Stomach (tissue), 9 donors: ENCODE data around the gene TRIM29. TPM values are rescaled to one million over a fixed set of nuclear protein-coding genes. Genes with fewer than 3 reads are reported as not detected.

Source experiments
- DNase-seq, 2 donors: peaks; one replicate each; pipeline versions ENCODE4 v3.0.0 to v3.0.0-alpha.2; 2013 to 2019
- H3K27ac ChIP-seq, 5 donors: fragments of 200-600 bp in 4 of 5; sonication (generic) in 4 of 5; one replicate each; pipeline ENCODE4 v1.5.1; 2013 to 2019; ENCODE audit warnings: mild to moderate bottlenecking in 1 of 5, moderate library complexity in 1 of 5
- H3K27me3 ChIP-seq, 3 donors: fragments of 200-600 bp; sonication (generic); one replicate each; pipeline ENCODE4 v1.5.1; 2017 to 2019; ENCODE audit warnings: mixed run types in 1 of 3
- H3K36me3 ChIP-seq, 4 donors: fragments of 200-600 bp; sonication (generic); 1 replicate in 3 of 4; 2 replicates in 1 of 4; pipeline ENCODE4 v1.5.1; 2016 to 2019
- H3K4me1 ChIP-seq, 4 donors: fragments of 200-600 bp; sonication (generic); one replicate each; pipeline ENCODE4 v1.5.1; 2016 to 2019
- H3K4me3 ChIP-seq, 4 donors: fragments of 200-600 bp; sonication (generic) in 3 of 4; one replicate each; pipeline ENCODE4 v1.5.1; 2016 to 2019; ENCODE audit warnings: mild to moderate bottlenecking in 1 of 4
- H3K9me3 ChIP-seq, 4 donors: fragments of 200-600 bp; sonication (generic); one replicate each; pipeline ENCODE4 v1.5.1; 2016 to 2019
- EP300 ChIP-seq: sonication (generic); formaldehyde crosslinking; IDR thresholded peaks from one replicate; pipeline ENCODE4 v1.6.1; 2017; ENCODE audit warnings: antibody characterized with exemption
- POLR2A ChIP-seq, 4 donors: fragments of 450-650 bp; IDR thresholded peaks; one replicate each; pipeline ENCODE4 v1.6.1; 2016; ENCODE audit warnings: antibody characterized with exemption in 4 of 4, control low read depth in 2 of 4, mild to moderate bottlenecking in 1 of 4, moderate library complexity in 1 of 4
- POLR2AphosphoS5 ChIP-seq, 3 donors: sonication (generic); formaldehyde crosslinking; IDR thresholded peaks; one replicate each; pipeline ENCODE4 v1.6.1; 2016; ENCODE audit warnings: antibody characterized with exemption in 3 of 3
- WGBS, 5 donors: extraction: QIAGEN DNeasy Blood & Tissue Kit in 3 of 5; methylation state at CpG; one replicate each; pipeline versions ENCODE4 v1.1.5 to v1.1.7; 2013 to 2018; 5-methylcytosine and 5-hydroxymethylcytosine counted together
- intact Hi-C: fragments of 100-400 bp; cut with DNase I; formaldehyde crosslinking; loops from one replicate; pipeline ENCODE4 v1.15.1; 2023; ENCODE audit warnings: low total_unique reads
- polyA plus RNA-seq, 3 donors: library from polyadenylated mRNA; stranded (reverse); fragments of 200-250 nt; gene quantifications; one replicate each; pipeline ENCODE4 v1.2.3, GENCODE V29; 2013
- total RNA-seq, 5 donors: library from RNA; depleted of rRNA; stranded (reverse); fragments of >200 nt; gene quantifications; one replicate each; pipeline versions ENCODE4 v1.1.0 to v1.2.3, GENCODE V29; 2014 to 2016
- TF ChIP-seq, protein P1 (sequence below), 7 experiments: fragments of 450-650 bp in 4 of 7; fragments of 200-600 bp in 3 of 7; sonication (generic) in 3 of 7; IDR thresholded peaks; one replicate each; pipeline ENCODE4 v1.5.1; 2016 to 2019; ENCODE audit warnings: antibody characterized with exemption in 7 of 7, control low read depth in 2 of 7, mild to moderate bottlenecking in 1 of 7
- donor health status: healthy with polysubstance abuse.
- donor health status: Bipolar disorder and iron deficiency.
- donor health status: healthy.

TRIM29 gene
- total and polyA plus RNA-seq, 8 donors = 1.4 to 287 (median 2.2) TPM; not detected in 2

DNA sequence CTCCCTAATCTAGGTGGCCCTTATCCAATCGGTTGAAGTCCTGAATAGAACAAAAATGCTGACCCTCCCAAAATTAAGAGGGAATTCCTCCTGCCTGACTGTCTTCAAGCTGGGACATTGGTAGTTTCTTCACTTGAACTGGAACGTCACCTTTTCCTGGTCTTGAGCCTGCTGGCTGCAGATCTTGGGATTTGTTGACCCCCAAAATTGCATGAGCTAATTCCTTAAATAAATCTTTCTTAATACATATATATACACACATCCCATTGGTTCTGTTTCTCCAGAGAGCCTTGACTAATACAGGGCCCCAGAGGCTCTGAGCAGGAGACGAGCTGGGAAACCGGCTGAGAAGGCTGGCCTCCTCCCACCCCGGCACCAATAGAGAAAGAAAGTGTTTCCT lies 46.2 kb downstream of the TRIM29 start:
- Histone ChIP-seq H3K27ac (no peak overlapping the region), H3K36me3 (no peaks in the 10 kb centered on the region), H3K27me3 (peaks cover 0 to 17% (median 0%) of the 10 kb centered on the region in 3 donors), H3K4me1 (peaks cover 0 to 18% (median 10%) of the 10 kb centered on the region in 4 donors), H3K9me3 (no peaks in the 10 kb centered on the region), H3K4me3 (no peak overlapping the region)
- TF ChIP-seq EP300 (no peak), POLR2AphosphoS5 (IDR thresholded peaks at IDR 0.05) (no peak), POLR2A (IDR thresholded peaks at IDR 0.05) (no peak)
- TF ChIP-seq, protein P1, sequence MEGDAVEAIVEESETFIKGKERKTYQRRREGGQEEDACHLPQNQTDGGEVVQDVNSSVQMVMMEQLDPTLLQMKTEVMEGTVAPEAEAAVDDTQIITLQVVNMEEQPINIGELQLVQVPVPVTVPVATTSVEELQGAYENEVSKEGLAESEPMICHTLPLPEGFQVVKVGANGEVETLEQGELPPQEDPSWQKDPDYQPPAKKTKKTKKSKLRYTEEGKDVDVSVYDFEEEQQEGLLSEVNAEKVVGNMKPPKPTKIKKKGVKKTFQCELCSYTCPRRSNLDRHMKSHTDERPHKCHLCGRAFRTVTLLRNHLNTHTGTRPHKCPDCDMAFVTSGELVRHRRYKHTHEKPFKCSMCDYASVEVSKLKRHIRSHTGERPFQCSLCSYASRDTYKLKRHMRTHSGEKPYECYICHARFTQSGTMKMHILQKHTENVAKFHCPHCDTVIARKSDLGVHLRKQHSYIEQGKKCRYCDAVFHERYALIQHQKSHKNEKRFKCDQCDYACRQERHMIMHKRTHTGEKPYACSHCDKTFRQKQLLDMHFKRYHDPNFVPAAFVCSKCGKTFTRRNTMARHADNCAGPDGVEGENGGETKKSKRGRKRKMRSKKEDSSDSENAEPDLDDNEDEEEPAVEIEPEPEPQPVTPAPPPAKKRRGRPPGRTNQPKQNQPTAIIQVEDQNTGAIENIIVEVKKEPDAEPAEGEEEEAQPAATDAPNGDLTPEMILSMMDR (IDR thresholded peaks at IDR 0.05) = no peak
- intact Hi-C loops = no loop called here
- 48 to 68% (median 63%) methylated on average over 5 of the region's 5 CpGs for WGBS, 5 donors
- no peak for DNase-seq

GRCh38 chr11:120091121-120091520 lies 46.8 kb downstream of the TRIM29 start:
- TF ChIP-seq, protein P1 (IDR thresholded peaks at IDR 0.05) = no peak
- TF ChIP-seq POLR2A (IDR thresholded peaks at IDR 0.05) (no peak), EP300 (no peak), POLR2AphosphoS5 (IDR thresholded peaks at IDR 0.05) (no peak)
- H3K9me3 ChIP-seq = no peaks in the 10 kb centered on the region
- no peak overlapping the region for H3K4me3 ChIP-seq
- H3K27ac ChIP-seq = no peak overlapping the region
- intact Hi-C loops = no loop called here
- peaks cover 0 to 11% (median 0%) of the 10 kb centered on the region in 3 donors for H3K27me3 ChIP-seq
- WGBS, 5 donors = 8 to 67% (median 38%) methylated on average over 1 of the region's 1 CpG
- H3K36me3 ChIP-seq = no peaks in the 10 kb centered on the region
- no peak for DNase-seq
- peaks cover 0 to 18% (median 10%) of the 10 kb centered on the region in 4 donors for H3K4me1 ChIP-seq

DNA sequence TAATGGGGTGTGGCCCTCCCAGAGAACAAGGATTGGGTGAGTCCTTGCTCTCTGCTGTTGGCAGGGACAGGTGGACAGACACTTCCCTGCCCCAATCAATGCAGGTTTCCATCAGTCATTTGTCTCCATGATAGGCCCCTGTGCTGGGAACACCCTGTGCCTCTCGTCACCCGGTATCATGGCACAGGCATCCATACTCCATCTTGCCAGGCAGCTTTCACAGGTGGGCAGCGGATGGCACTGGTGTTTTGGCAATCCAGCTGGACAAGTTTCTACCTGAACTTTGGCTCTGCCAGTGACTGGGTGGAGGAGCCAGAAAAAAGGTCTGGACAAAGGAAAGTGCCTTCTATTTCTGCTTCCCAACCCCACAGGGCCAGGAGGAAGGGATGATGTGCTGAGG lies 47.5 kb downstream of the TRIM29 start:
- Histone ChIP-seq H3K9me3 (no peaks in the 10 kb centered on the region), H3K27me3 (peaks cover 0 to 5% (median 0%) of the 10 kb centered on the region in 3 donors), H3K36me3 (no peaks in the 10 kb centered on the region), H3K4me3 (no peak overlapping the region), H3K4me1 (peaks cover 0 to 18% (median 10%) of the 10 kb centered on the region in 4 donors), H3K27ac (no peak overlapping the region)
- TF ChIP-seq EP300 = no peak
- intact Hi-C loops = no loop called here
- WGBS, 5 donors = 88 to 96% (median 94%) methylated on average over 3 of the region's 3 CpGs
- DNase-seq = no peak

- peak in 1 of 2 donors; percentile 46 for DNase-seq
- Histone ChIP-seq H3K27me3 (no peaks in the 10 kb centered on the region), H3K4me1 (peaks cover 0 to 18% (median 10%) of the 10 kb centered on the region in 4 donors), H3K9me3 (no peaks in the 10 kb centered on the region), H3K27ac (no peak overlapping the region), H3K4me3 (no peak overlapping the region), H3K36me3 (no peaks in the 10 kb centered on the region)
- intact Hi-C loops = no loop called here
- no peak for TF ChIP-seq EP300
- TF ChIP-seq POLR2AphosphoS5 (IDR thresholded peaks at IDR 0.05) = no peak
- TF ChIP-seq, protein P1 (IDR thresholded peaks at IDR 0.05) = no peak
- WGBS, 5 donors = 37 to 66% (median 56%) methylated on average over 6 of the region's 6 CpGs
These were observed 48.6 kb downstream of the TRIM29 start for GRCh38 chr11:120089036-120090001.
